ENCODE results near the gene PPME1. TPM values are rescaled to one million over a fixed set of nuclear protein-coding genes. Genes with fewer than 3 reads are reported as not detected.

The PPME1 gene
- total RNA-seq, 1 experiment from 2014 or later: 99.4 TPM

DNA sequence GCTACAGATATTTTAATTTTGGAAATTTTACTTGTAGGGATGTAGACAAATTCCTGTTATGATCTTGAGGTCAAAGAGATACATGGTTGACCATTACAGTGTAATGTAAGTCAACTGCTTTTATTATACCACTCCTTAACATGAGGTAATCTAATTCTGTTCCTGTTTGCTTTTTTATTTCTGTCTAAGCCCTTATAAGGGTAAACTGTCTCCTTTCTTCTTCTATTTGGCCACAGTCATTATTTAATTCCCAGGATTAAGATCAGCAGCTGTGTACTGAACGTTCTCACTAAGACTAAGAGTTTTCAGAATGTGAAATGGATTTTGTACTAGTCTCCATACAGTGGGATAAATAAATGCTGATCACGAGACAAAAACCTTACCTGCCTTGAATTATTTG lies 33.1 kb upstream of the PPME1 start:
- in situ Hi-C loops (cut with HindIII; ENCODE audit: low pct_unique_long_range_greater_than_20kb, low sequenced_read_pairs): no loop called here
- TSS peak; percentile 67 for BruUV-seq (replicated peaks)
- ChIA-PET POLR2A (no interaction called here), CTCF (interaction anchor here (1.4 kb wide), 1 partner anchor 33 kb away, joined by 4 read pairs; the partner anchor contains the start of genes C2CD3 and PPME1)
- H3K9me3 ChIP-seq (ENCODE audit: control insufficient read depth, insufficient read depth, low read depth, low read length): no peaks in the 10 kb centered on the region
- H3K27me3 ChIP-seq (ENCODE audit: control insufficient read depth, insufficient read depth, low read length): no peaks in the 10 kb centered on the region
- peak overlapping the region; percentile 98 for H3K27ac ChIP-seq (ENCODE audit: low read length)
- TF ChIP-seq, protein P1, sequence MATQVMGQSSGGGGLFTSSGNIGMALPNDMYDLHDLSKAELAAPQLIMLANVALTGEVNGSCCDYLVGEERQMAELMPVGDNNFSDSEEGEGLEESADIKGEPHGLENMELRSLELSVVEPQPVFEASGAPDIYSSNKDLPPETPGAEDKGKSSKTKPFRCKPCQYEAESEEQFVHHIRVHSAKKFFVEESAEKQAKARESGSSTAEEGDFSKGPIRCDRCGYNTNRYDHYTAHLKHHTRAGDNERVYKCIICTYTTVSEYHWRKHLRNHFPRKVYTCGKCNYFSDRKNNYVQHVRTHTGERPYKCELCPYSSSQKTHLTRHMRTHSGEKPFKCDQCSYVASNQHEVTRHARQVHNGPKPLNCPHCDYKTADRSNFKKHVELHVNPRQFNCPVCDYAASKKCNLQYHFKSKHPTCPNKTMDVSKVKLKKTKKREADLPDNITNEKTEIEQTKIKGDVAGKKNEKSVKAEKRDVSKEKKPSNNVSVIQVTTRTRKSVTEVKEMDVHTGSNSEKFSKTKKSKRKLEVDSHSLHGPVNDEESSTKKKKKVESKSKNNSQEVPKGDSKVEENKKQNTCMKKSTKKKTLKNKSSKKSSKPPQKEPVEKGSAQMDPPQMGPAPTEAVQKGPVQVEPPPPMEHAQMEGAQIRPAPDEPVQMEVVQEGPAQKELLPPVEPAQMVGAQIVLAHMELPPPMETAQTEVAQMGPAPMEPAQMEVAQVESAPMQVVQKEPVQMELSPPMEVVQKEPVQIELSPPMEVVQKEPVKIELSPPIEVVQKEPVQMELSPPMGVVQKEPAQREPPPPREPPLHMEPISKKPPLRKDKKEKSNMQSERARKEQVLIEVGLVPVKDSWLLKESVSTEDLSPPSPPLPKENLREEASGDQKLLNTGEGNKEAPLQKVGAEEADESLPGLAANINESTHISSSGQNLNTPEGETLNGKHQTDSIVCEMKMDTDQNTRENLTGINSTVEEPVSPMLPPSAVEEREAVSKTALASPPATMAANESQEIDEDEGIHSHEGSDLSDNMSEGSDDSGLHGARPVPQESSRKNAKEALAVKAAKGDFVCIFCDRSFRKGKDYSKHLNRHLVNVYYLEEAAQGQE (IDR thresholded peaks at IDR 0.05; ENCODE audit: insufficient read depth in 1 of 2, low read depth in 2 of 2, low read length in 1 of 2): no peak
- TF ChIP-seq SIN3A (IDR thresholded peaks at IDR 0.05; ENCODE audit: borderline replicate concordance, insufficient read depth, low read depth, low read length): no peak
- TF ChIP-seq, protein P2, sequence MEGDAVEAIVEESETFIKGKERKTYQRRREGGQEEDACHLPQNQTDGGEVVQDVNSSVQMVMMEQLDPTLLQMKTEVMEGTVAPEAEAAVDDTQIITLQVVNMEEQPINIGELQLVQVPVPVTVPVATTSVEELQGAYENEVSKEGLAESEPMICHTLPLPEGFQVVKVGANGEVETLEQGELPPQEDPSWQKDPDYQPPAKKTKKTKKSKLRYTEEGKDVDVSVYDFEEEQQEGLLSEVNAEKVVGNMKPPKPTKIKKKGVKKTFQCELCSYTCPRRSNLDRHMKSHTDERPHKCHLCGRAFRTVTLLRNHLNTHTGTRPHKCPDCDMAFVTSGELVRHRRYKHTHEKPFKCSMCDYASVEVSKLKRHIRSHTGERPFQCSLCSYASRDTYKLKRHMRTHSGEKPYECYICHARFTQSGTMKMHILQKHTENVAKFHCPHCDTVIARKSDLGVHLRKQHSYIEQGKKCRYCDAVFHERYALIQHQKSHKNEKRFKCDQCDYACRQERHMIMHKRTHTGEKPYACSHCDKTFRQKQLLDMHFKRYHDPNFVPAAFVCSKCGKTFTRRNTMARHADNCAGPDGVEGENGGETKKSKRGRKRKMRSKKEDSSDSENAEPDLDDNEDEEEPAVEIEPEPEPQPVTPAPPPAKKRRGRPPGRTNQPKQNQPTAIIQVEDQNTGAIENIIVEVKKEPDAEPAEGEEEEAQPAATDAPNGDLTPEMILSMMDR (IDR thresholded peaks at IDR 0.05): no peak
- no peak for TF ChIP-seq POLR2AphosphoS5 (IDR thresholded peaks at IDR 0.05; ENCODE audit: low read depth, low read length)
- no peak for TF ChIP-seq TCF7L2 (IDR thresholded peaks at IDR 0.05; ENCODE audit: low read depth, low read length)
- peaks cover 81% of the 10 kb centered on the region for H3K4me1 ChIP-seq (ENCODE audit: control insufficient read depth, insufficient read depth, low read length)
- intact Hi-C loops (cut with micrococcal nuclease; ENCODE audit: unreplicated experiment): no loop called here
- no peak for DNase-seq (ENCODE audit: low read depth, low spot score)
- peak overlapping the region in 1 of 2 experiments; percentile 10; a peak in 1 of 4 replicates for H3K4me3 ChIP-seq (ENCODE audit: low read depth in 2 of 2, low read length in 2 of 2)
- peak; percentile 18 for ATAC-seq
- no peaks in the 10 kb centered on the region; the same call in 1 of the 2 replicates for H3K36me3 ChIP-seq (ENCODE audit: control insufficient read depth, insufficient read depth, low read length)

DNA sequence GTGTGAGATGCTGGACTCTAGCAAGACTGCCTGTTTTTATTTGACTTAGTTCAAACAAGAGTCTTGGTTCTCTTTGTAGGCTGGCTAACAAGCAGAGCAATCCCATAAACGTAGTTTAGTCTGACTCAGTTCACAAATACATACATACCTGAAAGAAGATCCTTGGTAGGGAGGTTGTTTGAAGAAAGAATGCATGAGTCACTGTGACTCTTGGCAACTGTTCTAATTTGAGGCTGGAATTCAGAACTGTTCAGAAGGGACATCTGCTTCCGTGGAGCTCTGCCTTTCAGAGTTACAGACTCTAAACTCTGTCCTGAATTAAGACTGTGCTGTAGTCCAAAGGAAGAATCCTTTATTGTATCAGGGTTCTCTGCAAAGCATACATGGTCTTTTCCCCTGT lies 32.5 kb upstream of the PPME1 start:
- ChIA-PET POLR2A (no interaction called here), CTCF (interaction anchor here (1.4 kb wide), 1 partner anchor 32 kb away, joined by 4 read pairs; the partner anchor contains the start of genes C2CD3 and PPME1)
- peaks cover 81% of the 10 kb centered on the region for H3K4me1 ChIP-seq (ENCODE audit: control insufficient read depth, insufficient read depth, low read length)
- H3K27me3 ChIP-seq (ENCODE audit: control insufficient read depth, insufficient read depth, low read length): no peaks in the 10 kb centered on the region
- ATAC-seq (peak; percentile 98), DNase-seq (ENCODE audit: low read depth, low spot score) (peak; percentile 96)
- in situ Hi-C loops (cut with HindIII; ENCODE audit: low pct_unique_long_range_greater_than_20kb, low sequenced_read_pairs): no loop called here
- intact Hi-C loops (cut with micrococcal nuclease; ENCODE audit: unreplicated experiment): no loop called here
- peak overlapping the region; percentile 98 for H3K27ac ChIP-seq (ENCODE audit: low read length)
- no peaks in the 10 kb centered on the region; the same call in 1 of the 2 replicates for H3K36me3 ChIP-seq (ENCODE audit: control insufficient read depth, insufficient read depth, low read length)
- no peaks in the 10 kb centered on the region for H3K9me3 ChIP-seq (ENCODE audit: control insufficient read depth, insufficient read depth, low read depth, low read length)
- BruUV-seq (replicated peaks): no TSS peak
- peak overlapping the region in 1 of 2 experiments; percentile 10; a peak in 1 of 4 replicates for H3K4me3 ChIP-seq (ENCODE audit: low read depth in 2 of 2, low read length in 2 of 2)
- TF ChIP-seq TCF7L2 (IDR thresholded peaks at IDR 0.05; ENCODE audit: low read depth, low read length) (peak; percentile 97), SIN3A (IDR thresholded peaks at IDR 0.05; ENCODE audit: borderline replicate concordance, insufficient read depth, low read depth, low read length) (0 out of 2 replicates have a peak, but pooled peaks have one; percentile 52), POLR2AphosphoS5 (IDR thresholded peaks at IDR 0.05; ENCODE audit: low read depth, low read length) (peak; percentile 97)
- TF ChIP-seq, protein P1 (IDR thresholded peaks at IDR 0.05; ENCODE audit: insufficient read depth in 1 of 2, low read depth in 2 of 2, low read length in 1 of 2): peak in 1 of 2 experiments; percentile 23; a peak in 2 of 4 replicates
- TF ChIP-seq, protein P2 (IDR thresholded peaks at IDR 0.05): no peak
